Hematopoietic multipotent progenitor cell treated with erythropoietin and hydrocortisone succinate and interleukin-3 and kit ligand, for 4 days (in vitro differentiated cells): ENCODE measurements around the gene HLX.

Source experiments
- DNase-seq: peaks from one replicate; pipeline ENCODE4 v3.0.0-alpha.2; 2015

HLX gene, protein sequence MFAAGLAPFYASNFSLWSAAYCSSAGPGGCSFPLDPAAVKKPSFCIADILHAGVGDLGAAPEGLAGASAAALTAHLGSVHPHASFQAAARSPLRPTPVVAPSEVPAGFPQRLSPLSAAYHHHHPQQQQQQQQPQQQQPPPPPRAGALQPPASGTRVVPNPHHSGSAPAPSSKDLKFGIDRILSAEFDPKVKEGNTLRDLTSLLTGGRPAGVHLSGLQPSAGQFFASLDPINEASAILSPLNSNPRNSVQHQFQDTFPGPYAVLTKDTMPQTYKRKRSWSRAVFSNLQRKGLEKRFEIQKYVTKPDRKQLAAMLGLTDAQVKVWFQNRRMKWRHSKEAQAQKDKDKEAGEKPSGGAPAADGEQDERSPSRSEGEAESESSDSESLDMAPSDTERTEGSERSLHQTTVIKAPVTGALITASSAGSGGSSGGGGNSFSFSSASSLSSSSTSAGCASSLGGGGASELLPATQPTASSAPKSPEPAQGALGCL

DNA sequence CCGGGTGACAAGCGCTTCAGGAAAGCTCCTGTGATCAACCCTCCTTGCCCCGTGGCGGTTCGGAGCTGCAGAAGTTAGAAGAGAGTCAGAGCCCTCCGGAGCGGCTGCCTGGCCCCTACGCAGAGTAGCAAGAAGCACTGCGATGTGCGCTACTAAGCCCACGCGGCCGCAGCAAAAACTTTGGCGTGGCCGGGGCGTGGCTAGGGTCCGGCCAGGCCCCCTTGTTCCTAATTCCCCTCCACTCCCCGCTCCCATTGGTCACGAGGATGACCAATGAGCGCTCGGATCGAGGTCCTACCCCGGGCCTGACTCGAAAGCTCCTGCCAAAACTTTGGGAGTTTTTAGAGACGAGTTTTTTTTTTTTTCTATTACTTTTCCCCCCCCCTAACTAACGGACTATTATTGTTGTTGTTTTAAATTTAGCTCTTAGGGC is at the start of gene HLX:
HLX (plus strand) TSS at position 368 of the 433 bp plus-strand sequence. CDS start 415 bp downstream, outside the sequence.
- peak; percentile 93 for DNase-seq

DNA sequence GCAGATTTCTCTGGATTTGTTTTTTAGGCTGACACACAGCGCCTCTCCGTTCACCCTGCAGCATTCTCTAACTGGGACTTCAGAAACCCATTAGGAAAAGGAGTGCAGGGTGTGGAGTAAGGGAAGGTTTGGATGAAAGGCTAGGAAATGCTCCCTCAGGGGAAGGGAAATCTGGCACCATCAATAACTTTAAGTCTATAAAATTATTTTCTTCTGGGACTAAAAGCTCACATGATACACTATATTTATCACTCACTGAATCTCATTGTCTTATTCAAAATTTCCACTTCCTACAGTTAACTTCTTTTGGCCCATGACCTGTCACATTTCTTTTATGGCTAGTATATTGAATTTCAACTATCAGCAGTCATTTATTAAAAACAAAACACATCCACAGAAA is 45.8 kb upstream of the HLX start:
- no peak for DNase-seq

DNA sequence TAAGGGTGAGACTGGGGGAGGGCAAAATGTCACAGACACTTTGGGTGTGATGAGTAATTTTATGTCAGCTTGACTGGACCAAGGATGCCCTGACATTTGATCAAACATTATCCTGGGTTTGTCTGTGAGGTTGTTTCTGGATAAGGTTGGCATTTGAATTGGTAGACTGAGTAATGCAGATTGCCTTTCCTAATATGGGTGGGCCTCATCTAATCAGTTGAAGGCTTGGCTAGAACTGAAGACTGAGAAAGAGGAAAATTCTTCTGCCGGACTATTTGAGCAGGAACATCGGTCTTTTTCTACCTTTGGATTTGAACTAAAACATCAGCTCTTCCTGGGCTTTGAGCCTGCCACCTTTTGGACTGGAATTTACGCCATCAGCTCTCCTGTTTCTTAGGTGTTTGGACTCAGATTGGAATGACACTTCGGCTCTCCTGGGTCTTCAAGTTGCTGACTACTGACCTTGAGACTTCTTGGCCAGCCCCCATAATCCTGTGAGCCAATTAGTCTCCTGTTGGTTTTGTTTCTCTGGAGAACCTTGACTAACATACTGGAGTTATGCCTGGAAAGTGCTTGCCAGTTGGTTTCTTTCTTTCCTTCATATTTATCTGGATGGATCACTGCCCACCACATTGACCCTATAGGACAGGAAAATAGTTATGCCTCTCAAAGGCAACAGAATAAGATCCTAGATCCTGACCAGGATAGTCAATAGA is 44.9 kb upstream of the HLX start:
- DNase-seq, result no peak

DNA sequence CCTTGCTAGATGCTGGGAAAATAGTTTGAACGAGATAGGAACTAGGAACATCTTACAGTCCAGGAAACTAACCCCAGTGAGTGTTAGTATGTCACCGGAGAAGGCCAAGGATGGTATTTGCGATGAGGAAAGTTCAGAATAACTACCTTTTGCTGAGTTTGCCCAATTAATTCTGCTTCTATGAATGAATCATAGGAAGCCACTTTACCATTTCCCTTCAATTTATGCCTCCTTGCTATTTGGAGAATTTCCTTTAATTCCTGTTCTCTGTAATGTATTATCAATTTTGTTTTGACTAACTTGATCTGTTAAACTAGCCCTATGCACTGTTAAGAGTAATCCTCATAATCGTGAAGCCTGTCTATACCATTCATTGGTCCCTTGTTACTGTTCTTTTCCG is 40.7 kb upstream of the HLX start:
- DNase-seq, result no peak

DNA sequence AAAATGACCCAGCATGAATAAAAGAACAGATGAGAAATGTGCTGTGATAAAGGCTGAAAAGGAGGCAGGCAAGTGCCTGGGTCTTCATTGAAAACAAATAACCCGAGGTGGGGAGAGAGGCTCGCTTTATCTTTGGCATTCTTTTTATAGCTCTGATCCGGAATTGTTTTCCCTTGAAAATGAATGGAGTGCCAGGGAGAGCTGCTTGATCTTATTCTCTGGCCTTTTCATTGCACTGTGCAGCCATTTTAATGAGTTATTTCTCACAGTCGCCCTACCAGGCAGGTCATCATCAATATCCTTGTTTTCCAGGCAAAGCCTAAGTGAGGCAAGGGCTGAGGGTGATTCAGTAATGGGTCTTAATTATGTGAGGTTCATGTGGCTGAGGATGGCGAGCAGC is 39.8 kb upstream of the HLX start:
- DNase-seq, result no peak

DNA sequence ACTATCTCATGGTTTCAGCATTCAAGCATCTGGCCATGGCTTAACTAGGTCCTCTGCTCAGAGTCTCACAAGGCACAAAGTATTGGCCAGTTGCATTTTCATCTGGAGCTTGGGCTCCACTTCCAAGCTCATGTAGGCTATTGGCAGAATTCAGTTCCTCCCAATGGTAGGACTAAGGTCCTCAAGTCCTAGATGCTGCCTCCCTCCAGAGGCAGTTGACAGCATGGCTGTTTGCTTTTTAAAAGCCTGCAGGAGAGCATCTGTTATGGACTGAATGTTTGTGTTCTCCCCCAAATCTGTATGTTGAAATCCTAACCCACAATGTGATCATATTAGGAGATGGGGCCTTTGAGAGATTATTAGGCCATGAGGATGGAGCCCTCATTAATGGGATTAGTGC is 38.0 kb upstream of the HLX start:
- DNase-seq, result peak; percentile 2

DNA sequence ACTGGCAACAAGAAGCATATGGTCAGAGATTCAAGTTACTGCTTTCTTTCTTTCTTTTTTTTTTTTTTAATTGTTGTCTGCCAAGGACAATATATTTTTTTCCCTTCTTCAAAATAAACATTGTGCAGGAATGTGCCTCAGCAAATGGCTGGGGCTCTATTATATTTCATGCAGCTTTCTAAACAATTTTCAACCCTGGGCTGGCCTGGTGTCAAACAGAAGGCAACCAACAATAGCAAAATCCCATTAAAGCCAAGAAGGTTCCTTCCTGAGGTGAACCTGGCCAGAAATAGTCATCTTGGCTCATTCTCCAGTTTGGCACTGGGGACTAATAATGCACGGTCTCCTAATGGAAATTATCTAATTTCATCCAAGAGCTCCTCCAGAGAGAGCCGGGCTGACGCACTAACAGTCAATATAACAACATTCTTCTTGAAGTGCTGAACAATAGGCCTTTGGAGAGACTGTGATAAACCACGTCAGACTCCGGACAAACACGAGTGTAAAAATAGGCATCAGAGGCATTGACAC is 35.7 kb upstream of the HLX start:
- DNase-seq, result no peak

DNA sequence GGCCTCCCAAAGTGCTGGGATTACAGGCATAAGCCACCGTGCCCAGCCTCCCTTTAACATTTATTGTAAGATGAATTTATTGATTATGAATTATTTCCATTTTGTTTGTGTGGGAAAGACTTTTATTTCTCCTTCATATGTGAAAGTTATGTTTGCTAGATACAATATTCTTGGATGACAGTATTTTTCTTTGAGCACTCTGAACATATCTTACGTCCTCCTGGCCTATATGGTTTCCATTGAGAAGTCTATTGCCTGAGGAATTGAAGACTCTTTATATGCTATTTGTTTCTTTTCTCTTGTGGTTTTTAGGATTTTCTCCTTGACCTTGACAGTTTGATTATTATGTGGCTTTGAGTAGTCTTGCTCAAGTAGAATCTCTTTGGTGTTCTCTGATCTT is 26.8 kb upstream of the HLX start:
- no peak for DNase-seq

DNA sequence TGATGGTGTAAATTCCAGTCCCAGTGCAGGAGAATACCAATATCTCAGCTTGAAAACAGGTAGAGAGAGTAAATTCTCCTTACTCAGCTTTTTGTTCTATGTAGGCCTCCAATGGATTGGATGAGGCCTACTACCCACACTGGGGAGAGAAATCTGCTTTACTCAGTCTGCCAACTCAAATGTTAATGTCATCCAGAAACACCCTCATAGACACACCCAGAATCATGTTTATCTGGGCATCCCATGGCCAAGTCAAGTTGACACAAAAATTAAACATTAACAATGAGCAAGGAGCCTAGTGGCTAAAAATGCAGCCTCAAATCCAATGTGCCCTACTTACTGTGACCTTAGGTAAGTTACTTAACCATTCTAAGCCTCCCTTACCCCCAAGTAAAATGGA is 6.9 kb upstream of the HLX start:
- DNase-seq, result no peak

DNA sequence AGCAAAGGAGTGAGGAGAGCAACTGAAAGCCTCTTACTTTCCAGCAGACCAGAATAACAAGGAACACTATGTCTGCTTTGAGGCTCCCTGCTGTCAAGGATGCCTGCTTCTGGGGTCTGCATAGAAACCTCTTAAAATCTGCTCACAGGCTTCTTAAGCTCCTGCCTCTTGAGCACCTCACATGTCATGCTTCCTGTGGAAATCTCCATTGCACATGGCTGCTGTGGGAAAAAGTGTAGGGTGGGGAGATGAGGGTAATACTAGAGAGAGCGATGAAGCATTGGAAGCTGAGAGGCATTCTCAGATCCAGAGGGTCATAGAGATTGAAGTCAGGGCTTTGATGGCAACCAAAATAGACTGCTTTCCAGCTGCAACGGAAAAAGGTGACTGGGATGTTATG is 6.2 kb upstream of the HLX start:
- DNase-seq, result no peak

DNA sequence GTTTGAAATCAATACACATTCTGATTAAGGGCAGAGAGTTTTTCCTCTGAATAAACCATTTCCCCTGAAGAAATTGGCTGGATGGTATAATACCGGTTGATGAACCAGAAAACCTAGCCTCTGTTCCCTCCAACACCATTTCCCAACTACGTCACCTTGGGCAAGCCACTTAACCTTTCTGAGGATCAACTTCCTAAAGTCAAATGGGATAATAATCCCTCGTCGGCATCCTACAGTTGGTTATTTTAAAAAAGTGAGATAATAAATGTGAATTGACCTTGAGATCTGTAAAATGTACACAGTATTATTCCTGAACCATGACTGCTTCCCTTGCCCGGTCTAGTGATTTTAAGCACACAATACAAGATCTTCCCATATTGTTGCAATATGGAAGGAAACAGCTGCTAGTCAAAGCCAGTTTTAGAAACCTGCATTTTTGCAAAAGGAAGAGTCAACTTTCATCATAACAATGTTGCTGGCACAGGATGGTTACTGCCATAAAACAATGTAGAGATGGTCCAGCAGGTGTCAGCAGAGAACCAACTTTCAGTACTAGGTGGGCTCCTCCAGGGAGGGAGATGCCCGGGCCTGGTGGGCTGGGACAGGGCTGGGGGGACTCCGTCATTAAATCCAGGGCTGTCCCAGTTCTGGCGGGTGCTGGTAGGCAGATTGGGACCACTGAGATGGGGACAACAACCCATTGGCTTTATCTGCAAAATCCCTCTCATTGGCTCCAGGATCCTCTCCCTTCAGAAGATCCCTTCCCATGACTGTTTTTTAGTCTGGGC is 5.2 kb upstream of the HLX start:
- peak; percentile 76 for DNase-seq

DNA sequence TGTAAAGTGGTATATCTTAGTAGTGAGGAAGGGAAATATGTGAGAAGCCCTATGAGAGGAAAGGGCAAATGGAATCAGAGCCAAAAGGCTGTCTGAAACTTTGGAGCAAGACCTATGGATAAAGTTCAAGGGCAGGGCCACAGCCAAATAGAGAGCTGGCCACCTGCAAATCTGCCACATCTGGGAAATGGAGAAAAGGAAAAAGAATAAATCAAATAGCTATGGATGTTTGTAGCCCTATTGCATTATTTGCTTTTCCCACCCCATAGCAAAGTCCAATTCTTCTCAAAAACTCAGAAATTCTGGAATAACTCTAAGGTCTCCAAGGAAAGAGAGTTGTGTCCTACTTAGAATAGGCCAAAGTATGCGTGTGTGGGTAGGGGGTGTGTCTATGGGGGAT is 4.0 kb upstream of the HLX start:
- no peak for DNase-seq

DNA sequence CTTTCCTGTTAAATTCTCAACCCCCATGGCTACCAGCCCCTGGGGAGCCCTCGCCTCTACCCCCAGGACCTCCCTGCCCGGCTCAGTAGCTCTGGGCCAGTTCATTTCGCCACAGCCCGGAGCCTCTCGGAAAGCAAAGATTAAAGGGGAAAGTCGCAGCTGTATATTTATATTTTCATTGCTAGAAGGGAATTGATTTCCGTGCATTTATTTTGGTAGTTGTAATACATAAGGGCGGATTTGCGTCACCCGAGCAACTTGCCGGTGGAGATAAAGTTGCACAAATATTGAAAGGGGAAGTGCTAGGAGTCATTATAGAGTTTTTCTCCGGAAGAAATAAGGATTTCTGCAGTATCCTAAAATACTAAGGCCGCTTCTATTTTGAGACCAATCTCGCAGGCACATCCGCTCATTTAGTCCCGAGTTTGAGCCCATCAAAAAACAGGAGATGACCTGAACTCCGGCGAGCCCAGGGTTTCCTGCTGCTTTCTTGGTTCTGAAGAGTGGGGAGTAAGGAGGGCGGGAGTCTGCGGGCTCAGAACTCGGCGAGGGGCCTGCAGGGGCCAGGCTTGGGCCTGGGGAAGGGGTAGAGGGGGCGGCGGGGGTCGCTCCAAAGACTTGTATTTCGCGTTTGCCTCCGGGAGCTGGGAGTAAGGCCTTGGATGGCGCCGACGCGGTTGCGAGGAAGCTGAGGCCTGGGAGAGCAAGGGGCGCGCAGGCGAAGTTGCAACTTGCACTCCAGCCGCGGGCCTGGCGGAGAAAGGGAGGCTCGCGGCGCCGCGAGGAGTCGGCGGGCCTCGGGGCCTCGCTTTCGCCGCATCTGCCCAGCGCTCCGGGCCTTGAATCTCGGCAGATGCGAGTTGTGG is 2.5 kb upstream of the HLX start:
- DNase-seq, result peak; percentile 86

DNA sequence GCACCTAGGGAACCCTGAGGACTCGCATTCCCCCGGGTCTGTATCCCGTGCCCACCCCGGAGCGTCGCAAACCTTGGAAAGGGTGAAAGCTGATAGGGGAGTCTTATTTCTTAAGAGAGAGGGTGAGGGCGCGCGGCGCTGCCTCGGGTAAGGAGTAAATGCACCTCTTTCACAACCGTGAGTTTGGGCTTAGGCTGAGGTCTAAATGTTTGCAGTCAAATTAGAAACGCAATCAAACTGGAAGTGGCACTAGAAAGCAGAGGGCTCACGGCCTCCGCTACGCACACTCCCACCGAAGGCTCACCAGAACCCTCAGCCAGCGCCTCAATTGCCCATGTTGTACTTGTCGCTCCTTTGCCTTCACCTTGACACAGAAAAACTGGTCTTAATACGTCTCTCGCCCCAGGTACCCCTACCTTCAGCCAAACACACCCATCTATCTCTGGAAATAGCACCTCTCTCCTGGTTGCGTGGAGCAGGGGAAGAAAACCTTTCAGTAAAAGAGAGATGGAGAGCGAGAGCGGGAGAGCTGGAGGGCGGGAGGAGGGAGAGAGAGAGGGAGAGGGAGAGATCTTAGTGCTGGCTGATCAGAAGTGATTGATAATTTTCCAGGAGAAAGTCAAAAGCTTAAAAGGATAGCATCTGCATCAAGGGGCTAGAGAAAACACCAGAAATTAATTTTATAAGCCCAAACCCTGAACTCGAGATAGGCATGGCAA is 1.7 kb upstream of the HLX start:
- peak; percentile 51 for DNase-seq

DNA sequence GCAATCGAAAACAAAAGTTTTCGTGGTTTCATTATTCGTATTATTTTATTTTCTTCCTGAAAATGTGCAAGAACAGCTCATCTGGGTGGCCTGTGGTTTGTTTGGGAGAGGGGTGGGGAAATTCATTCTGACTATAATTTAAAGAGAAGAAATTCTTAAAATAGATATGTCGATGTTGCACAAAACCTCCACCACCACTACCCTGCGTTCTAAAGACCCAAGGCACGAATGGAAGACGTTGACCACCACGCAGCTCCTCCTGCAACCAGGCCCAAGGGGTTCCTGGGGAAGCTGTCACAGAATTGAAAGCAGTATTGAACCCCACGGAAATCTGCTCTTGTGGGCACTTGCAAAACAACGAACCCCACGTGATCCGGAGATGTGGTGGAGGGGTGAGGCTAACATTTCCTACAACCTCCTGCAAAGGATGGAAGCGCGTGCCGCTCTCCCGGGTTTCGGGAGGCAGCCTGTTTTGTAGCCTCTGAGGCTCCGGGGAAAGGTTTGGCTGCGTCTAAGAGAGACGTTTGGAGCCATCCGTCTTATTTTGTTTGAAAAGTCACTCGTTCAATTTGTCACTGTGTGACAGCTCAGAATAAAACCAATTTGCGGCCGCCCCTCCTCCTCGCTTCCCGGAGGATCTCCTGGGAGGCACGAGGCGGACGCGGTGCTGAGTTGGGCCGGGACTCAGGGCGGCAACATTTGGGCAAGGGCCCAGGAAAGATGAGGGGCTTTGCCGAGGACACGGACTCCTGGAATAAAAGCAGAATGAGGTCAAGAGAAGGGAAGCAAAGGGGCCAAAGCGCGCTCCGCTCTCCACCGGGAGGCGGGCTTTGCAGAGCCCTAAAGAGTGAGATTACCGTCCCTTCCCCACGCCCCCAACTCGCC is 810 bp upstream of the HLX start:
- peak; percentile 67 for DNase-seq

DNA sequence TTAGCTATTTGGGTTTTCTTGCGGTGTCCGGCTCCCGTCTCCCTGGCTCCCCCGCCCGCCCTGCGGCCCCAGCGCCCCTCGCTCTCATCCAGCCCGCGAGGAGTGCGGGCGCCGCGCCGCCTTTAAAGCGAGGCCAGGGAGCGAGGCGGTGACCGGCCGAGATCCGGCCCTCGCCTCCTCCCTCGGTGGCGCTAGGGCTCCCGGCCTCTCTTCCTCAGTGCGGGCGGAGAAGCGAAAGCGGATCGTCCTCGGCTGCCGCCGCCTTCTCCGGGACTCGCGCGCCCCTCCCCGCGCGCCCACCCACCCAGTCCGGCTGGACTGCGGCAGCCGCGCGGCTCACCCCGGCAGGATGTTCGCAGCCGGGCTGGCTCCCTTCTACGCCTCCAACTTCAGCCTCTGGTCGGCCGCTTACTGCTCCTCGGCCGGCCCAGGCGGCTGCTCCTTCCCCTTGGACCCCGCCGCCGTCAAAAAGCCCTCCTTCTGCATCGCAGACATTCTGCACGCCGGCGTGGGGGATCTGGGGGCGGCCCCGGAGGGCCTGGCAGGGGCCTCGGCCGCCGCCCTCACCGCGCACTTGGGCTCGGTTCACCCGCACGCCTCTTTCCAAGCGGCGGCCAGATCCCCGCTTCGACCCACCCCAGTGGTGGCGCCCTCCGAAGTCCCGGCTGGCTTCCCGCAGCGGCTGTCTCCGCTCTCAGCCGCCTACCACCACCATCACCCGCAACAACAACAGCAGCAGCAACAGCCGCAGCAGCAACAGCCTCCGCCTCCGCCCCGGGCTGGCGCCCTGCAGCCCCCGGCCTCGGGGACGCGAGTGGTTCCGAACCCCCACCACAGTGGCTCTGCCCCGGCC is 492 bp downstream of the HLX start:
- peak; percentile 51 for DNase-seq

DNA sequence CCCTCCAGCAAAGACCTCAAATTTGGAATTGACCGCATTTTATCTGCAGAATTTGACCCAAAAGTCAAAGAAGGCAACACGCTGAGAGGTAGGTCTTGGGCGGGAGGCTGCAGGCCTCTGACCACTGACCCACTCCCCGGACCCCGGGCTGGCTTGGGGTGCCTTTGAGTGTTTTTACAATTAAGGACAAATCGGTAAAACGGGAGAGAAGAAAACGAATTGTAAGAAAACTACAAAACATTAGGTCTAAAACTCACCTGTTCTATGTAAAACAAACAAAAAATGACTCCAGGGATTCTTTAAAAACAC is 1.1 kb downstream of the HLX start:
- no peak for DNase-seq

DNA sequence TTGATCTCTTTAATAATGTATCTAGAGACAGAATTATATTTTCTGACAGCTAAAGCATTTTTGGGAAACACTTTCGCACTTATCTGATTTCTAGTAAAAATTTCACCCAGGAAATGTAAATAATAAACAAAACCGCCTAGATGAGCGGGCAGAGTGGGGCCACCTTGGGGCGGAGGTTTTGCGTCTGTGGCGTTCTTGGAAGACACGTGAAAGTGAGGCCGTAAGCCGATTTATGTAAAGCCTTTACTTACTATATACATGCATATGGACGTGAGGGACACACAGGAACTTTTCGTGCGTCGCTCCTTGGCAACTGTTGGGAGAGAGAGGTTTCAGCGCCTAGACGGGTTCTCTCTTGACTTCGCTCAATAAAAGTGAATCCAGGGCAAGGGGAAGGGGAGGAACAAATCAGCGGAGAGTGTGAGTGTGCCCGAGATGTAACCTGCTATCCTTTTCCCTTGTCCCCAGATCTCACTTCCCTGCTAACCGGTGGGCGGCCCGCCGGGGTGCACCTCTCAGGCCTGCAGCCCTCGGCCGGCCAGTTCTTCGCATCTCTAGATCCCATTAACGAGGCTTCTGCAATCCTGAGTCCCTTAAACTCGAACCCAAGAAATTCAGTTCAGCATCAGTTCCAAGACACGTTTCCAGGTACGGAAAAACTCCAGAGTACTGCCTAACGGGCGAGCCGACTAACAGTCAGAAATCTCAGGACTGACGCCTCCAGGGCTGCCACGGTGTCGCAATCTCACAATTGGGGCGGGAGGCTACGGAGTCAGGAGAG is 1.7 kb downstream of the HLX start:
- peak; percentile 72 for DNase-seq
